ENCODE measurements around the gene TTC16.

GRCh38 chr9:127723013-127723412 is 7.1 kb downstream of the TTC16 start:
- TF ChIP-seq, protein P1, sequence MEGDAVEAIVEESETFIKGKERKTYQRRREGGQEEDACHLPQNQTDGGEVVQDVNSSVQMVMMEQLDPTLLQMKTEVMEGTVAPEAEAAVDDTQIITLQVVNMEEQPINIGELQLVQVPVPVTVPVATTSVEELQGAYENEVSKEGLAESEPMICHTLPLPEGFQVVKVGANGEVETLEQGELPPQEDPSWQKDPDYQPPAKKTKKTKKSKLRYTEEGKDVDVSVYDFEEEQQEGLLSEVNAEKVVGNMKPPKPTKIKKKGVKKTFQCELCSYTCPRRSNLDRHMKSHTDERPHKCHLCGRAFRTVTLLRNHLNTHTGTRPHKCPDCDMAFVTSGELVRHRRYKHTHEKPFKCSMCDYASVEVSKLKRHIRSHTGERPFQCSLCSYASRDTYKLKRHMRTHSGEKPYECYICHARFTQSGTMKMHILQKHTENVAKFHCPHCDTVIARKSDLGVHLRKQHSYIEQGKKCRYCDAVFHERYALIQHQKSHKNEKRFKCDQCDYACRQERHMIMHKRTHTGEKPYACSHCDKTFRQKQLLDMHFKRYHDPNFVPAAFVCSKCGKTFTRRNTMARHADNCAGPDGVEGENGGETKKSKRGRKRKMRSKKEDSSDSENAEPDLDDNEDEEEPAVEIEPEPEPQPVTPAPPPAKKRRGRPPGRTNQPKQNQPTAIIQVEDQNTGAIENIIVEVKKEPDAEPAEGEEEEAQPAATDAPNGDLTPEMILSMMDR (IDR thresholded peaks at IDR 0.05; ENCODE audit: poor library complexity, severe bottlenecking): no peak
- TF ChIP-seq EZH2 (IDR thresholded peaks at IDR 0.05; ENCODE audit: borderline replicate concordance, insufficient read depth, low read length, poor library complexity, severe bottlenecking) (no peak), POLR2AphosphoS5 (IDR thresholded peaks at IDR 0.05) (no peak), EP300 (conservative IDR thresholded peaks at IDR 0.05; ENCODE audit: poor library complexity, severe bottlenecking) (no peak)
- TF ChIP-seq, protein P2, sequence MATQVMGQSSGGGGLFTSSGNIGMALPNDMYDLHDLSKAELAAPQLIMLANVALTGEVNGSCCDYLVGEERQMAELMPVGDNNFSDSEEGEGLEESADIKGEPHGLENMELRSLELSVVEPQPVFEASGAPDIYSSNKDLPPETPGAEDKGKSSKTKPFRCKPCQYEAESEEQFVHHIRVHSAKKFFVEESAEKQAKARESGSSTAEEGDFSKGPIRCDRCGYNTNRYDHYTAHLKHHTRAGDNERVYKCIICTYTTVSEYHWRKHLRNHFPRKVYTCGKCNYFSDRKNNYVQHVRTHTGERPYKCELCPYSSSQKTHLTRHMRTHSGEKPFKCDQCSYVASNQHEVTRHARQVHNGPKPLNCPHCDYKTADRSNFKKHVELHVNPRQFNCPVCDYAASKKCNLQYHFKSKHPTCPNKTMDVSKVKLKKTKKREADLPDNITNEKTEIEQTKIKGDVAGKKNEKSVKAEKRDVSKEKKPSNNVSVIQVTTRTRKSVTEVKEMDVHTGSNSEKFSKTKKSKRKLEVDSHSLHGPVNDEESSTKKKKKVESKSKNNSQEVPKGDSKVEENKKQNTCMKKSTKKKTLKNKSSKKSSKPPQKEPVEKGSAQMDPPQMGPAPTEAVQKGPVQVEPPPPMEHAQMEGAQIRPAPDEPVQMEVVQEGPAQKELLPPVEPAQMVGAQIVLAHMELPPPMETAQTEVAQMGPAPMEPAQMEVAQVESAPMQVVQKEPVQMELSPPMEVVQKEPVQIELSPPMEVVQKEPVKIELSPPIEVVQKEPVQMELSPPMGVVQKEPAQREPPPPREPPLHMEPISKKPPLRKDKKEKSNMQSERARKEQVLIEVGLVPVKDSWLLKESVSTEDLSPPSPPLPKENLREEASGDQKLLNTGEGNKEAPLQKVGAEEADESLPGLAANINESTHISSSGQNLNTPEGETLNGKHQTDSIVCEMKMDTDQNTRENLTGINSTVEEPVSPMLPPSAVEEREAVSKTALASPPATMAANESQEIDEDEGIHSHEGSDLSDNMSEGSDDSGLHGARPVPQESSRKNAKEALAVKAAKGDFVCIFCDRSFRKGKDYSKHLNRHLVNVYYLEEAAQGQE (IDR thresholded peaks at IDR 0.05; ENCODE audit: borderline replicate concordance): no peak

All from neural cell (in vitro differentiated cells).